Measurements from ENCODE around the gene PLEKHB1. TPM values are rescaled to one million over a fixed set of nuclear protein-coding genes. Genes with fewer than 3 reads are reported as not detected.

PLEKHB1 gene
- total RNA-seq, 1 experiment from 2014 or later = 22.9 TPM

- ATAC-seq = no peak
- Histone ChIP-seq H4K20me1 (ENCODE audit: insufficient read depth) (no peaks in the 10 kb centered on the region), H3K4me1 (ENCODE audit: control insufficient read depth in 1 of 2, insufficient read depth in 2 of 2, low read length in 2 of 2) (no peaks in the 10 kb centered on the region), H3K36me3 (ENCODE audit: control insufficient read depth in 1 of 2, insufficient read depth in 2 of 2, low read length in 2 of 2) (no peaks in the 10 kb centered on the region), H3K4me2 (ENCODE audit: low read length) (no peak overlapping the region), H3K9me3 (ENCODE audit: control insufficient read depth in 1 of 2, insufficient read depth in 1 of 2, low read depth in 1 of 2, low read length in 2 of 2) (no peaks in the 10 kb centered on the region), H3K27me3 (ENCODE audit: insufficient read depth, low read length) (no peaks in the 10 kb centered on the region), H3K4me3 (replicated peaks in 1 of 2; ENCODE audit: low read depth in 1 of 2, low read length in 2 of 2) (no peak overlapping the region), H3K9me2 (ENCODE audit: insufficient read depth) (no peaks in the 10 kb centered on the region), H3K27ac (ENCODE audit: low read depth, low read length) (no peak overlapping the region), H3K79me2 (ENCODE audit: insufficient read depth, low read length) (no peaks in the 10 kb centered on the region), H2AFZ (ENCODE audit: low read depth, low read length, poor library complexity, severe bottlenecking) (no peak overlapping the region), H3K9ac (ENCODE audit: low read length) (no peak overlapping the region)
- CTCF ChIA-PET = interaction anchor here (2.3 kb wide), 1 partner anchor 10 kb away, joined by 19 read pairs; no protein-coding TSS in a partner anchor
- TF ChIP-seq SRF (IDR thresholded peaks at IDR 0.05; ENCODE audit: low read depth) (no peak), ZFX (IDR thresholded peaks at IDR 0.05) (no peak), EZH2 (IDR thresholded peaks at IDR 0.05) (no peak), RAD21 (IDR thresholded peaks at IDR 0.05; ENCODE audit: low read depth) (no peak), CBX3 (IDR thresholded peaks at IDR 0.05; ENCODE audit: low read depth) (no peak), SP1 (IDR thresholded peaks at IDR 0.05; ENCODE audit: low read depth) (no peak), ELF1 (IDR thresholded peaks at IDR 0.05; ENCODE audit: borderline replicate concordance, low read depth) (no peak), ZBTB33 (IDR thresholded peaks at IDR 0.05; ENCODE audit: extremely low read depth, insufficient replicate concordance, low read length) (no peak), CTCF (IDR thresholded peaks at IDR 0.05 in 2 of 3, conservative IDR thresholded peaks at IDR 0.05 in 1 of 3; ENCODE audit: borderline replicate concordance in 1 of 3, insufficient read depth in 1 of 3, low read depth in 2 of 3, low read length in 2 of 3) (no peak), REST (IDR thresholded peaks at IDR 0.05; ENCODE audit: low read depth) (no peak), POLR2A (IDR thresholded peaks at IDR 0.05; ENCODE audit: borderline replicate concordance, extremely low read depth, insufficient read depth, insufficient read length) (no peak), POLR2AphosphoS5 (IDR thresholded peaks at IDR 0.05; ENCODE audit: low read depth, low read length) (no peak), EZH2phosphoT487 (IDR thresholded peaks at IDR 0.05; ENCODE audit: borderline replicate concordance) (no peak), TCF7L2 (IDR thresholded peaks at IDR 0.05; ENCODE audit: borderline replicate concordance, extremely low read depth, insufficient read depth, insufficient read length) (no peak), ATF3 (IDR thresholded peaks at IDR 0.05) (no peak), MAX (IDR thresholded peaks at IDR 0.05) (no peak), YY1 (IDR thresholded peaks at IDR 0.05; ENCODE audit: extremely low read depth, insufficient replicate concordance, low read depth, low read length) (no peak), FOSL1 (IDR thresholded peaks at IDR 0.05; ENCODE audit: low read depth) (no peak), EGR1 (IDR thresholded peaks at IDR 0.05; ENCODE audit: low read depth) (no peak)
- RAD21 ChIA-PET (ENCODE audit: low non-redundant PET in 1 of 2, low total read pairs in 2 of 2, uncharacterized antibody in 2 of 2, unreplicated experiment in 2 of 2) = interaction anchor here in 1 of 2 experiments (1.1 kb wide), 1 partner anchor 10 kb away, joined by 4 read pairs; no protein-coding TSS in a partner anchor
- no peak for DNase-seq (ENCODE audit: low read depth, low spot score)
- intact Hi-C loops (cut with micrococcal nuclease) = no loop called here
- POLR2A ChIA-PET = no interaction called here
- no TSS peak for BruUV-seq (replicated peaks)
Measured at GRCh38 chr11:73635721-73636120, 10.7 kb upstream of the PLEKHB1 start.

All from HCT116 (cell line).